ENCODE data around the gene CUX1.

Gene CUX1

GRCh38 chr7:102063690-102064180, 246.3 kb downstream of the CUX1 start:
- DNase-seq (ENCODE audit: low read depth) = no peak
- no peak overlapping the region for H3K4me3 ChIP-seq (ENCODE audit: low read depth, low read length)
- TF ChIP-seq CTCF (IDR thresholded peaks at IDR 0.05; ENCODE audit: low read depth, low read length, missing control alignments) = no peak

GRCh38 chr7:102064361-102065025, 247.1 kb downstream of the CUX1 start:
- no peak for TF ChIP-seq CTCF (IDR thresholded peaks at IDR 0.05; ENCODE audit: low read depth, low read length, missing control alignments)
- no peak for DNase-seq (ENCODE audit: low read depth)
- no peak overlapping the region for H3K4me3 ChIP-seq (ENCODE audit: low read depth, low read length)

- H3K4me3 ChIP-seq (ENCODE audit: low read depth, low read length) = no peak overlapping the region
- TF ChIP-seq CTCF (IDR thresholded peaks at IDR 0.05; ENCODE audit: low read depth, low read length, missing control alignments) = no peak
- DNase-seq (ENCODE audit: low read depth) = no peak
Observed at GRCh38 chr7:102065226-102065625, 247.8 kb downstream of the CUX1 start.

- no peak for DNase-seq (ENCODE audit: low read depth)
- no peak for TF ChIP-seq CTCF (IDR thresholded peaks at IDR 0.05; ENCODE audit: low read depth, low read length, missing control alignments)
- H3K4me3 ChIP-seq (ENCODE audit: low read depth, low read length) = no peak overlapping the region
Observed at GRCh38 chr7:102066476-102066875, 249.1 kb downstream of the CUX1 start.

- no peak for DNase-seq (ENCODE audit: low read depth)
- no peak overlapping the region for H3K4me3 ChIP-seq (ENCODE audit: low read depth, low read length)
- no peak for TF ChIP-seq CTCF (IDR thresholded peaks at IDR 0.05; ENCODE audit: low read depth, low read length, missing control alignments)
Observed at GRCh38 chr7:102068846-102069245, 251.4 kb downstream of the CUX1 start.

GRCh38 chr7:102069931-102070629, 252.7 kb downstream of the CUX1 start:
- no peak overlapping the region for H3K4me3 ChIP-seq (ENCODE audit: low read depth, low read length)
- no peak for TF ChIP-seq CTCF (IDR thresholded peaks at IDR 0.05; ENCODE audit: low read depth, low read length, missing control alignments)
- no peak for DNase-seq (ENCODE audit: low read depth)

Data from GM12864 (cell line).